ENCODE results near the gene SYT8.

- TF ChIP-seq CTCF (IDR thresholded peaks at IDR 0.05; ENCODE audit: borderline replicate concordance, extremely low read depth, low read length, poor library complexity, severe bottlenecking) (no peak), EZH2 (IDR thresholded peaks at IDR 0.05; ENCODE audit: borderline replicate concordance, low read depth, low read length, severe bottlenecking) (no peak)
Measured at GRCh38 chr11:1825785-1826451, 8.9 kb upstream of the SYT8 start.
